ENCODE results near the gene ELFN2.

DNA sequence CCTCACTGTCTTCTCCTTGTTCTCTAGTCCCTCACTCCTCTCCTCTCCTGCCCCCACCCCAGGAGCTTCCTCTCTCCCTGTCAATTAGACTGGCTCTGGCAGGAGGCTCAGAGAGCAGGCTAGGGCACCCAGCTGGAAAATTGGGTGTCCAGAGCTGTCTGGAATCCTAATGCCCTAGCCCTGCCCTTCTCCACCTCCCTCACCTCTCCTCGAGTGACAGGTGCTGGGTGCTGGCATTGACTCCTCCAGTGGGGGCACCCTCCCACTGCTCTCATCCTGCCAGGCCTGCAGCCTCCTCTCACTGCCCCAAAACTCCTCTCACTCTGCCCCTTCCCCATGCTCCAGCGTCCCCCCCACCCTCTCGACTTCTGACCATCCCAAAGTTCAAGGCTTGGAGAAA lies 76.0 kb downstream of the ELFN2 start:
- TF ChIP-seq TARDBP (IDR thresholded peaks at IDR 0.05) = no peak
- TF ChIP-seq, protein P1, sequence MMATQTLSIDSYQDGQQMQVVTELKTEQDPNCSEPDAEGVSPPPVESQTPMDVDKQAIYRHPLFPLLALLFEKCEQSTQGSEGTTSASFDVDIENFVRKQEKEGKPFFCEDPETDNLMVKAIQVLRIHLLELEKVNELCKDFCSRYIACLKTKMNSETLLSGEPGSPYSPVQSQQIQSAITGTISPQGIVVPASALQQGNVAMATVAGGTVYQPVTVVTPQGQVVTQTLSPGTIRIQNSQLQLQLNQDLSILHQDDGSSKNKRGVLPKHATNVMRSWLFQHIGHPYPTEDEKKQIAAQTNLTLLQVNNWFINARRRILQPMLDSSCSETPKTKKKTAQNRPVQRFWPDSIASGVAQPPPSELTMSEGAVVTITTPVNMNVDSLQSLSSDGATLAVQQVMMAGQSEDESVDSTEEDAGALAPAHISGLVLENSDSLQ (IDR thresholded peaks at IDR 0.05) = no peak
- TF ChIP-seq BHLHE40 (IDR thresholded peaks at IDR 0.05; ENCODE audit: borderline replicate concordance) = no peak
- no peak for TF ChIP-seq FOXM1 (IDR thresholded peaks at IDR 0.05; ENCODE audit: borderline replicate concordance)
- TF ChIP-seq ZNF384 (IDR thresholded peaks at IDR 0.05) = no peak
- no peak for TF ChIP-seq CTBP1 (IDR thresholded peaks at IDR 0.05; ENCODE audit: borderline replicate concordance)
- no peak for TF ChIP-seq SUZ12 (IDR thresholded peaks at IDR 0.05)
- no peak for TF ChIP-seq FOXK2 (IDR thresholded peaks at IDR 0.05)
- no peak for TF ChIP-seq LEF1 (IDR thresholded peaks at IDR 0.05; ENCODE audit: borderline replicate concordance)
- no peak for TF ChIP-seq SP1 (IDR thresholded peaks at IDR 0.05)
- no peak for TF ChIP-seq FOXA1 (IDR thresholded peaks at IDR 0.05)
- no peak for TF ChIP-seq ELF4 (IDR thresholded peaks at IDR 0.05)
